ENCODE results near the gene HERC4. TPM values are rescaled to one million over a fixed set of nuclear protein-coding genes. Genes with fewer than 3 reads are reported as not detected.
"Not testable (repeated sequence)": the region's sequence is repeated elsewhere in the genome, so short reads cannot be mapped to it uniquely, and the experiment has no call there.

The HERC4 gene
- total RNA-seq, 1 donor from 2014 or later = 15.0 TPM

- DNase-seq (ENCODE audit: low spot score in 2 of 2) = no peak
- Histone ChIP-seq H3K36me3 (peaks cover 37 to 52% of the 10 kb centered on the region in 2 donors), H3K4me1 (no peaks in the 10 kb centered on the region), H3K27me3 (no peaks in the 10 kb centered on the region), H3K4me3 (no peak overlapping the region), H3K27ac (no peak overlapping the region), H3K9me3 (peaks cover 3 to 5% of the 10 kb centered on the region in 2 donors)
- TF ChIP-seq, protein P1, sequence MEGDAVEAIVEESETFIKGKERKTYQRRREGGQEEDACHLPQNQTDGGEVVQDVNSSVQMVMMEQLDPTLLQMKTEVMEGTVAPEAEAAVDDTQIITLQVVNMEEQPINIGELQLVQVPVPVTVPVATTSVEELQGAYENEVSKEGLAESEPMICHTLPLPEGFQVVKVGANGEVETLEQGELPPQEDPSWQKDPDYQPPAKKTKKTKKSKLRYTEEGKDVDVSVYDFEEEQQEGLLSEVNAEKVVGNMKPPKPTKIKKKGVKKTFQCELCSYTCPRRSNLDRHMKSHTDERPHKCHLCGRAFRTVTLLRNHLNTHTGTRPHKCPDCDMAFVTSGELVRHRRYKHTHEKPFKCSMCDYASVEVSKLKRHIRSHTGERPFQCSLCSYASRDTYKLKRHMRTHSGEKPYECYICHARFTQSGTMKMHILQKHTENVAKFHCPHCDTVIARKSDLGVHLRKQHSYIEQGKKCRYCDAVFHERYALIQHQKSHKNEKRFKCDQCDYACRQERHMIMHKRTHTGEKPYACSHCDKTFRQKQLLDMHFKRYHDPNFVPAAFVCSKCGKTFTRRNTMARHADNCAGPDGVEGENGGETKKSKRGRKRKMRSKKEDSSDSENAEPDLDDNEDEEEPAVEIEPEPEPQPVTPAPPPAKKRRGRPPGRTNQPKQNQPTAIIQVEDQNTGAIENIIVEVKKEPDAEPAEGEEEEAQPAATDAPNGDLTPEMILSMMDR (IDR thresholded peaks at IDR 0.05) = no peak
- intact Hi-C loops (cut with DNase I) = no loop called here
Measured at GRCh38 chr10:67976292-67977245, 98.5 kb downstream of the HERC4 start.

- Histone ChIP-seq H3K36me3 (peaks cover 40 to 53% of the 10 kb centered on the region in 2 donors), H3K4me1 (no peaks in the 10 kb centered on the region), H3K9me3 (peaks cover 7 to 12% of the 10 kb centered on the region in 2 donors), H3K27ac (no peak overlapping the region), H3K4me3 (no peak overlapping the region), H3K27me3 (no peaks in the 10 kb centered on the region)
- no peak for DNase-seq (ENCODE audit: low spot score in 2 of 2)
- intact Hi-C loops (cut with DNase I) = no loop called here
- TF ChIP-seq, protein P1 (IDR thresholded peaks at IDR 0.05) = no peak
Measured at GRCh38 chr10:67975871-67976270, 99.2 kb downstream of the HERC4 start.

DNA sequence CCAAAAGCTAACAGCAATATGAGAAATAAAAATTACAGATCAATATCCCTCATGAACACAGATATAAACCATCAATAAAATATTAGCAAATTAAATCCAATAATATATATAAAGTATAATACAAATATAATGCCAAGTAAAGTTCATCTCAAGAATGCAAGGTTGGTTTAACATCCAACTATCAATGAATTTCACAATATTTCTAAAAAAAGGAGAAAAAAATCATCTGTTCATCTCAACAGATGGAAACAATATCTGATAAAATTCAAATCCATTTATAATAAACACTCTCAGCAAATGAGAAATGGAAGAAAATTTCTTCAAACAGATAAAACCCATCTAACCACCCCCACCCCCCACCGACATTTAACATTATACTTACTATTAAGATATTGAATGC lies 103.8 kb downstream of the HERC4 start:
- Histone ChIP-seq H3K9me3 (peaks cover 7 to 15% of the 10 kb centered on the region in 2 donors), H3K27ac (no peak overlapping the region), H3K4me1 (no peaks in the 10 kb centered on the region), H3K27me3 (no peaks in the 10 kb centered on the region), H3K36me3 (peaks cover 24 to 29% of the 10 kb centered on the region in 2 donors), H3K4me3 (no peak overlapping the region)
- TF ChIP-seq, protein P1 (IDR thresholded peaks at IDR 0.05) = no peak
- no peak for DNase-seq (ENCODE audit: low spot score in 2 of 2)
- intact Hi-C loops (cut with DNase I) = no loop called here

GRCh38 chr10:67969875-67970274 lies 105.2 kb downstream of the HERC4 start:
- intact Hi-C loops (cut with DNase I) = no loop called here

GRCh38 chr10:67966035-67966434 lies 109.0 kb downstream of the HERC4 start:
- peaks cover 17 to 19% of the 10 kb centered on the region in 2 donors for H3K36me3 ChIP-seq
- H3K4me1 ChIP-seq; H3K27ac ChIP-seq; intact Hi-C loops (cut with DNase I); H3K9me3 ChIP-seq; H3K27me3 ChIP-seq; DNase-seq (ENCODE audit: low spot score in 2 of 2); H3K4me3 ChIP-seq: not testable (repeated sequence)

More at GRCh38 chr10:67969875-67970274, 105.2 kb downstream of the HERC4 start:
- peaks cover 30 to 32% of the 10 kb centered on the region in 2 donors for H3K36me3 ChIP-seq
- H3K27me3 ChIP-seq = no peaks in the 10 kb centered on the region
- DNase-seq (ENCODE audit: low spot score in 2 of 2) = no peak
- TF ChIP-seq, protein P1 (IDR thresholded peaks at IDR 0.05) = no peak
- no peak overlapping the region for H3K27ac ChIP-seq
- peaks cover 7 to 15% of the 10 kb centered on the region in 2 donors for H3K9me3 ChIP-seq
- no peaks in the 10 kb centered on the region for H3K4me1 ChIP-seq
- H3K4me3 ChIP-seq = no peak overlapping the region

GRCh38 chr10:67965456-67965855 lies 109.6 kb downstream of the HERC4 start:
- H3K27me3 ChIP-seq = no peaks in the 10 kb centered on the region
- H3K27ac ChIP-seq = no peak overlapping the region
- H3K36me3 ChIP-seq = peaks cover 17 to 24% of the 10 kb centered on the region in 2 donors
- TF ChIP-seq, protein P1 (IDR thresholded peaks at IDR 0.05) = no peak
- no peak for DNase-seq (ENCODE audit: low spot score in 2 of 2)
- H3K9me3 ChIP-seq = no peaks in the 10 kb centered on the region
- intact Hi-C loops (cut with DNase I) = no loop called here
- H3K4me3 ChIP-seq = no peak overlapping the region
- H3K4me1 ChIP-seq = no peaks in the 10 kb centered on the region
